HG03159 (cell line): ENCODE measurements around the gene PDZRN4.
"Not testable (repeated sequence)": the region's sequence is repeated elsewhere in the genome, so short reads cannot be mapped to it uniquely, and the experiment has no call there.

Experiments used
- ATAC-seq: cut with Tn5 transposase; IDR thresholded peaks from one replicate; pipeline ENCODE4 v1.9.1; 2021; ENCODE audit warnings: mild to moderate bottlenecking, moderate library complexity; ENCODE audit not compliant: unreplicated experiment

Gene PDZRN4

DNA sequence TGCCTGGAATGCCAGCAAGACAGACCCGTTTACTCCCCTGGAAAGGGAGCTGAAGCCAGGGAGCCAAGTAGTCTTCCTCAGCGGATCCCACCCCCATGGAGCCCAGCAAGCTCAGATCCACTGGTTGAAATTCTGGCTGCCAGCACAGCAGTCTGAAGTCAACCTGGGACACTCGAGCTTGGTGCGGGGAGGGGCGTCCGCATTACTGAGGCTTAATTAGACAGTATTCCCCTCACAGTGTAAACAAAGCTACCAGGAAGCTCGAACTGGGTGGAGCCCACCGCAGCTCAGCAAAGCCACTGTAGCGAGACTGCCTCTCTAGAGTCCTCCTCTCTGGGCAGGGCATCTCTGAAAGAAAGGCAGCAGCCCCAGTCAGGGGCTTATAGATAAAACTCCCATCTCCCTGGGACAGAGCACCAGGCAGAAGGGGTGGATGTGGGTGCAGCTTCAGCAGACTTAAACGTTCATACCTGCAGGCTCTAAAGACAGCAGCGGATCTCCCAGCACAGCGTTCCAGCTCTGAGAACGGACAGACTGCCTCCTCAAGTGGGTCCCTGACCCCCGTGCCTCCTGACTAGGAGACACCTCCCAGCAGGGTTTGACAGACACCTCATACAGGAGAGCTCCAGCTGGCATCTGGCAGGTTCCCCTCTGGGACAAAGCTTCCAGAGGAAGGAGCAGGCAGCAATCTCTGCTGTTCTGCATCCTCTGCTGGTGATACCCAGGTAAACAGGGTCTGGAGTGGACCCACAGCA, 92.4 kb downstream of the PDZRN4 start:
- ATAC-seq, result not testable (repeated sequence)

DNA sequence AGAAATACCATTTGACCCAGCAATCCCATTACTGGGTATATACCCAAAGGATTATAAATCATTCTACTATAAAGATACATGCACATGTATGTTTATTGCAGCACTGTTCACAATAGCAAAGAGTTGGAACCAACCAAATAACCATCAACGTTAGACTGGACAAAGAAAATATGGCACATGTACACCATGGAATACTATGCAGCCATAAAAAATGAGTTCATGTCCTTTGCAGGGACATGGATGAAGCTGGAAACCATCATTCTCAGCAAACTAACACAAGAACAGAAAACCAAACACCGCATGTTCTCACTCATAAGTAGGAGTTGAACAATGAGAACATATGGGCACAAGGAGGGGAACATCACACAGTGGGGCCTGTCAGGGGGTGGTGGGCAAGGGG, 97.3 kb downstream of the PDZRN4 start:
- not testable (repeated sequence) for ATAC-seq

DNA sequence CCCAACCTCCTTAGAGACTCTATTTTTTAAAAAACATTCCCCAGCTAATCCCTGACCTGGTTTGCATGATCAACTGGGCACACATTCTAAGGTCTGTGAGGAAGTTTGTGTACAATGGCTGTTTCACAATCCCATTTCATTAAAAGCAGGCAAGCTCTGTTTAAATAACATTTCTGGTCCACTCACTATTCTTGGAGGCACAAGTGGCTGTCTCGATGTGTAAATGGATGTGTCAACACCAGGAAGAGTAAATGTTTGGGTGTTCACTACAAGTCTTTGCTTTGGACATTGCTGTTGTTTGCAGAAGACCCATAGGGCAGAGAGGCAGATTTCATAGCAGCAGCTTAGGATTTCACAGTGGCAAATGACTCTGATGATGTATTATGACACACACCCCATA, 98.3 kb downstream of the PDZRN4 start:
- ATAC-seq, result no peak

DNA sequence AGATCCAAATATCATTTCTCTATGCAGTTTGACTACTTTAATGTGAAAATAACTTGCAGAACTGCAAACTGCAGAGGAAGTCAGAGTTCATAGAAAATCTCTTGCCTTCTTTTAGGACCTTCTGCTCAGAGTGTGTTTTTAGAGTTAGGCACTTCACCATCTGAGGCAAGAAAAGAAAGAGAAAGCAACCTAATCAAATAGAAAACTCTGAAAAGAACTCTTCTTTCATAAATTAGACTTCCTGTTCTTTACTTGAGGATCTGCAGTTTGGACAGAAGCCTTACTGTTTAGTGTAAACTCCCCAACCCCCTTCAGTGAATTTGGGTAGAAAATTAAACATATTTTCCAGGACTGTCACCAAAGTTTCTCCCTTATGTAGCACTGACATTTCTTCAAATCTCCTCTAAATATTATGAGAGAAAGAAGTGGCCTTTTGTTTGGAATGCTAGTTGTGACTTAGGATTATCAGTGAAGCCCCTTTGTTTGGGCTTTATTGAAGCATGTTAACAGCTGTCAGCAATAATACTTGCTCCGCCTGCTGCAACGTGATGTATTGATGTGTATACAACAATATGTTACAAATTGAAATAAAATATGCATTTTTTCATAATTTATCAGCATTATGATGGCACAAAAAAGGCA, 99.5 kb downstream of the PDZRN4 start:
- ATAC-seq, result no peak

DNA sequence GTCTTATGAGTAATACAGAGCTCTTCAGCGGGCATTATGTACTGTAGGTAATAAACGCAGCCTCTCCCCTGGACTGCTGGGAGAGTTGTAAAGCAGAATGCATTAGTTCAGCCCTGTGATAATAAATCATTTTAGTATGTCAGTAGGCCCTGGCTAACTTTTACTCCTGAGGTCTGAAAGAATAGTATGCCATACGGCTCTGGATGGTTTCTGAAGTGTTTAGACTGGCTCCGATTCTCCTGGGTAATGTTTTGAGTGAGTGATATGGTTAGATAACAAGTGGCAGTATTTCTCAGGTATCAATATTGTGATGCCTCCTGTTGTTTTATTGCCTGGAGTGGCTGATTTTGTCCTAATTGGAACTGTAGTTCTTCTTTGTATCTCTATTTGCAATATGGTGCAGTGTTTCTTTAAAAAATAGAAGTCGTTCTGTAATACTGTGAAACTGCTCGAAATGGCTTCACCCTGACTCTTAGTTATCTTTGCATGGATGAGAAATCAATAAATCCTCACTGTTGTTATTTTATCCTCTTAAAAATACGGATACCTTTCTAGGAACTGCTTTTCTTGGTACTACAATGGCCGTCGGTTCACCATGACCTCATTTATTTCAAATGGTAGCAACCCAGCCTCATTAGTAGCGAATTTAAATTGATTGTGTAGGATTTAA, 100.2 kb downstream of the PDZRN4 start:
- ATAC-seq, result no peak

DNA sequence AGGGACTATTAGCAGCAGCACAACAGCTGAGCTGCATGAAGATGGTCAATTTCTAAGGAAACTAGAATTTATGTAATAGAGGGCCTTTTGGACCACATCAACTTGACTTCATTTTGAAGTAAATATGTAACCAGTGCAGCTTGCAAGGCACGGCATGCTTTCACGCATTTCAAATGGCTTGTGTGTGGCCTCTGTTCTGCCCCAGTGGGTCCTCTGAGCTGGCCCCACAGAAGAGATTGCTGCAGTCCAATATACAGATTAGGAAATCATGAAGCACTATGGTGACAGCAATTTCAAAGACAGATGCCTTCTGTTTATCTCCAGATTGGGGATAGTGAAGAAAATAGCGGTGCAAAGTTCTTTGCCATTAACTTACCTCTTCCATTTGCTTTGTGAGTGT, 101.4 kb downstream of the PDZRN4 start:
- no peak for ATAC-seq

DNA sequence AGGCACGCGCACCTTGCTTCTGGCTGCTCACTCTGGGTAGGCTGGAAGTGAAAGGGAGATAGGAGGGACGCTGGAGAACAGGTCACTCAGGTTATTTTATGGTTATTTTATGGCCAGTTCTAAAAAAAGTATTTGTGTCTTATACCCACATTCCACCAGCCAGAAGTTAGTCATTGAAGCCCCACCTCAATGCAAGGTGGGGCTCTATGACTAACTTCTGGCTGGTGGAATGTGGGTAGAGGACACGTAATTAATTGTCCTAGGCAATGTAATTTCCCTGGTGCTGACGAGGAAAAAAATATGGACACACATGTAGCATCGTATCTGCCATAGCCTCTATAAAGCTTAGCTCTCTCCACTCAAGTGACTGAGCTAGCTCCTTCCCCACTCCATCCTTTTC, 104.9 kb downstream of the PDZRN4 start:
- no peak for ATAC-seq

DNA sequence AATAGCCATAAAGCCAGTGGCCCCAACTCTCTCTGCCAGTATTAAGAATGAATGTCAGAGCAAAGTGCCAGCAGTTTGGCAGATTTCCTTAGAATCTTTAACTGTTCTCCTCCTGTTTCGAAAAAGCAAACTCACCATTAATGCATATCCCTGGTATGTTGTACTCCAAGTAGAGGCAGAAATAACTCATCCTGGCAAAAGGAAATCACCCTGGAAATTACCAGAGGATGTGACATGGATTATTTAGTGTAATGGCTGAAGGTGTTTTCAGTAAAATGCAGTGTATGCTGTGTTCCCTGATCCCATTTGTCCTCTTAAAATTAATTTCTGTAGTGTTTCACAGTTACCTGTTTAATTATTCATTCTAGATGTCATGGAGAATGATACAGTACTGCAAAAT, 105.3 kb downstream of the PDZRN4 start:
- ATAC-seq, result no peak

DNA sequence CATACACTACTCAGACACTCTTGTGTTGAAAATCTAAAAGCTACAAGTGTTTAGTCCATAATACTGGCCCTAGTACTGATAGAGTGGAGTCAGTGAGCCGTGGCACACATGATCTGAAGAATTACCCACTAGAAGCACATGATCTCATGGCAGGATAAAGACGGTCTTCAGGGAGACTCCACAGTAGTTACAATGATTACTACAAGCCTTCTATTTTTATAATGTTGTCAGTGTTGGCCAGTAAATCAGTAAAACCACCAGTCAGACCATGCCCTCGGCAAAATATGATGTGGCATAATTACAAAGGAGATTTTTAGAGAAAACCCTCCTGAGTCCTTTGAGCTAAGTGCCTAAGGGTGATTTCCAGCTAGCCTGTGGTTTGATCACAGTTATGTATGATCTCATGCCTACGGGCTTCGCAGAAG, 114.9 kb downstream of the PDZRN4 start:
- ATAC-seq, result peak; percentile 40

DNA sequence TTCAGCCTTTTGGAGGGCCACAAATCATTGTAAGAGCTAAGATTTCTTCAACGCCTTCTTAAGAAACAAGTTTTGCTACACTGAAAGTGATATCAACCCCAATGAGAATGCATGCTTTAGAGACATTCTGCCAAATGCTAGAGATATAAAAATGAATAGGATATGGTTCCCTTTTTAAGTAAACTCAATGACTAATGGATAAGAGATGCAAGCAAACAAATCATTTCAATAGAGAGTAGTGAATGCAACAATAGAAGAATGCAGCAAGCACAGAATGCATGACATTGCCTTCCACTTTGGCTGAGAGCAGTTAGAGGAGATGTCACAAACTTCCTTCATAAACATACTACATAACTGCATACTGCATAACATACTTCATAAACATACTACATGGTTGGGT, 116.4 kb downstream of the PDZRN4 start:
- ATAC-seq, result no peak

DNA sequence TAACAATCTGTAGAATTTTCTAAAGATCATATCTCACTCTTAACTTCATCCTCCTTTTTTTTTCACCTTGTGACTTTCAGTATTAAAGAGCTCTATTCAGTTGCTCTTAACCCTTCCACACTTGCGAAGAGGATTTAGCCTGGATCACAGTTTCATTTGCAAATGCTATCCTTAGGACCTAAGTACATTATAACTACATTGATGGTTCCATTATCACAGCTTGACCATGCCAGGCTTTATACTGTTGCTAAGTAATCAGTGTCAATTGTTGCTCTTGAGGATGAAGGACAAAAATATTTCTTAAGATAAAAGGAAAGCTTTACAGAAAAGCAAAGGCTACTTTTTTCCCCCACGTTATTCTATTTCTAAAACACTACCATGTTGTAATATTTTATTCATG, 122.2 kb downstream of the PDZRN4 start:
- no peak for ATAC-seq

DNA sequence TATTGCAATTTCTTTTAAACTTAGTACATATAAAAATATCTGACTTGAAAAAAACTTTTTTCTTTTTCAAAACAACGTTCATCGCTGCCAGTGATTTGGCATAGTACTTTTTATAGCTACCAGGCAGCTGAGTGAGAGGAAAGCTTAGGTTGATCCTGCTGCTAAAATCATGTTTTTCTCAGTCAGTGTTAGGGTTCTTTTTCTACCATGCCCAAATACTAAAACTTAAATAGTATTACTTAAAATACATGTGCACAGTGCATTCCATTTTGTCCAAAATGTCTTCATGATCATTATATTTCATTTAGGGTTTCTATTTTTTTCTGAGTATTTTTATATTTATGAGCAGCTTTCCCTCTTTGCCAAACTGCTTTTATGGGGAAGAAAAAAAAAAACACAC, 123.8 kb downstream of the PDZRN4 start:
- ATAC-seq, result no peak

DNA sequence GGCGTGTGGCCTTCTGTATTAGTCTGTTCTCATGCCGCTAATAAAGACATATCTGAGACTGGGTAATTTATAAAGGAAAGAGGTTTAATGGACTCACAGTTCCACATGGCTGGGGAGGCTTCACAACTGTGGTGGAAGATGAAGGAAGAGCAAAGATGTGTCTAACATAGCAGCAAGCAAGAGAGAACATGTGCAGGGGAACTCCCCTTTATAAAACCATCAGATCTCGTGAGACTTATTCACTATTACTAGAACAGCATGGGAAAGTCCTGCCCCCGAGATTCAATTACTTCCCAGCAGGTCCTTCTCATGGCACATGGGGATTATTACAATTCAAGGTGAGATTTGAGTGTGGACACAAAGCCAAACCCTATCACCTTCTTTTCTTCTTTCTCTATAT, 124.3 kb downstream of the PDZRN4 start:
- not testable (repeated sequence) for ATAC-seq

DNA sequence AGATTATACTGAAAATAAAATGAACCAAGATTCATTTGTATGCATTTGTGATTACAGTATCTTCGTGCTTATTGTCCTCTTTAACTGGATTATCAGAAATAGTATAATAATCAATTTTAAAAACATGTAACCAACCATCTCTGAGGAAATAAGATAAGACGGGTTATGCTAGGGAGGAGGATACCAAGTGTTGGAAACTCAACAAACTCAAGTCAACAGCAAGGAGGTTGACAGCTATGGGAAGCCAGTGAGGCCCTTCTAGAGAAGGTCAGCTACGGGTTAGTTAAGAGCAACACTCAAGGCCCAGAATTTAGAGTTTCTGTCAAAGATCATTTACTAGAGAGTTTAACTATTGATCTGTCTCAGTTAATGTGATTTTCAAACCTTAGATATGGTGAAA, 137.2 kb downstream of the PDZRN4 start:
- no peak for ATAC-seq

DNA sequence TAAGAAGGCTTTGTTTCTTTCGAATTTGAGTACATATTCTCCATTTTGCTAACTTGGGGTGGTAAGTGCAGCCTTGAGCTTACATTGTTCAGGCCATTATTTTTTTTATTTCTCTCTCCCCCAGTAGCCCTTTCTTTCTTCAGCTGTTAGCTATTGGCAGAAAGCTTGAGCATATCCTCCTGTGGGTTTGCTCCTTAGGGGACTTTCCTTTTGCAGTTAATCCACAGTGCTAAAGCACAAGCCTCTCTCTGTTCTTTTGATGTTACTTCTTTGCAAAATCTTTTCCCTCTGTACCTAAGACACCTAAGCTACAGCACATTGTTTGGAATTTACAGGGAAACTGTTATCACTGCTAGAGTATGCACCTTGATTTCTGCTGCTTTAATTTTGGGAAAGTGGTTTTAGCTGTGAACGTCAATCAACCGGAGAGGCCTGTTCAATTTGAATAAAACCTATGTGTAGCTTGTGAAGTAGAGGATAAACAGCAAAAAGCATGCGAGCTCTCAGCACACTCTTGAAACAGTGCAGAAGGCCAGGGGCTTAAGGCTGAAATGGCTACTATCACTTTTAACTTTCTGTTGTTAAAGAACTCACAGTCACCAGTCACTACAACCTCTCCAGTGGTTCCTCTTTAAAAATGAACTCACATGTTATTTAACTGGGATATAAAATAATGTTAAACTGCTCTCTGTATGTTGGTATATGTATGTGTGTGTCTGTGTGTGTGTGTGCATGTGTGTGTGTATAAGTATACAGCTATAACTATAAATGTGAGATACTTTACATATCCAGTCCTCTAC, 139.2 kb downstream of the PDZRN4 start:
- no peak for ATAC-seq

DNA sequence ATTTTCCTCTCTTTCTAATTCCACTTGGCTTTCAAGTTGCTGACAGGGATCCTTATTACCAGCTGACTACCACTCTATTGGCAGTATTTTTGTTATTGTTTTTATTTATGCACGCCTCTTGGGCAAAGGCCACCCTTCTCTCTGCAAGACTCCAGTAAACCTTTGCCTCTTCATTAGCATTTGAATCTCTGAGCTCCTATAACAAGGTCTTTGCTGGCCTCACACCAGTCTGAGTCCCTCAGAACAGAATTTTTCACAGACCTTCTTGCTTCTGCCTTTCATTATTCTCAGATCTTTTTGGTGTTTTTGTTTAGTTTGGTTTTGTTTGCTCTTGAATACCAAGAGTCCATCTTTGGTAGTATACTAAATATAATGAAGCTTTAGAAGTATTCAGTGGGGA, 145.9 kb downstream of the PDZRN4 start:
- no peak for ATAC-seq

DNA sequence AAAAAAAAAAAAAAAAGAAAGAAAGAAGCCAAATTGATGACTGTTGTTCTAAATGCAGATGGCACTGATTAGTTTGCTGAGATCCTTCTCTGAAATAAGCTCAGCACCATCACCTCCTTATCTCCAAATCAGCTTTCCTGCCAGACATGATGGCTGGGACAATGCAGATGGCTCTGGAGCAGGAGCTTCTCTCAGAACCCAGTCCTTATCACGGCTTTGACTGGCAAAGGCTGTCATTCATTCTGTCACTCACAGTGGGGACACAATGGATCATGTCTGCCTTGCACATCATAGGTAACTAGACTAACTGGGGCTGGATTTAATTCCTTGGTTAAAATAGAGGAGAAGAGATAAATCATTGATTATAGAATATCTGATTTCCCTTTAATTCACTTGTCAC, 146.3 kb downstream of the PDZRN4 start:
- ATAC-seq, result no peak

DNA sequence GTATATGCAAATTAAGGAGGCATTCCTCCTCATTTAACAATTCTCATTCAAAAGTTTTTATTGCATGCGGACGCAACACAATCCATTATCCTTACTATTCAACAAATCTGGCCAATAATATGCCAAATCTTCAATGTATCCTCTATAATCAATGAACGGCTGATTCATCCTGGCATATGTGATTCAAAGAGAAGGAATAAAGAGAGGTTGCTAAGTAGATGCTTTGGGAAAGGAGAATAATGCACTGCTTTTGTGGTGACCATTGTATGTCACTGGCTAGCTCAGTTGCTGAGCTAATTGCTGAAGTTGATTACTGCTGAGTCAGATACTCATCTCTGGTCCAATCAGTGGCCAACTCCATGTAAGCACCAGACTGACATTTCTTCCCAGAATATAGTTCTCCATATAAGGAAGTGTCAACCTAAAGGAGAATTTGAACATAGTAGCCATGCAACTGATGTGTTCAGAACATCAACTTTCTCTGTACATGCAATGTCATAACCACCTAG, 148.0 kb downstream of the PDZRN4 start:
- ATAC-seq, result no peak

DNA sequence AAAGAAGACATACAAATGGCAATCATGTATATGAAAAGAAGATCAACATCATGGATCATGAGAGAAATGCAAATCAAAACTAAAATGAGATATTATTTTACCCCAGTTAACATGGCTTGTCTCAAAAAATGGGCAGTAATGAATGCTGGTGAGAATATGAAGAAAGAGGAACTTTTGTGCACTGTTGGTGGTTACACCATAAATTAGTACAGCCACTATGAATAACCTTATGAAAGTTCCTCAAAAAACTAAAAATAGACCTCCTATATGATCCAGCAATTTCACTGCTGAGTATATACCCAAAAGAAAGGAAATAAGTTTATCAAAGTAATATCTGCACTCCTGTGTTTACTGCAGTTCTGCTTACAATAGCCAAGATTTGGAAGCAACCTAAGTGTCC, 151.7 kb downstream of the PDZRN4 start:
- ATAC-seq, result no peak

DNA sequence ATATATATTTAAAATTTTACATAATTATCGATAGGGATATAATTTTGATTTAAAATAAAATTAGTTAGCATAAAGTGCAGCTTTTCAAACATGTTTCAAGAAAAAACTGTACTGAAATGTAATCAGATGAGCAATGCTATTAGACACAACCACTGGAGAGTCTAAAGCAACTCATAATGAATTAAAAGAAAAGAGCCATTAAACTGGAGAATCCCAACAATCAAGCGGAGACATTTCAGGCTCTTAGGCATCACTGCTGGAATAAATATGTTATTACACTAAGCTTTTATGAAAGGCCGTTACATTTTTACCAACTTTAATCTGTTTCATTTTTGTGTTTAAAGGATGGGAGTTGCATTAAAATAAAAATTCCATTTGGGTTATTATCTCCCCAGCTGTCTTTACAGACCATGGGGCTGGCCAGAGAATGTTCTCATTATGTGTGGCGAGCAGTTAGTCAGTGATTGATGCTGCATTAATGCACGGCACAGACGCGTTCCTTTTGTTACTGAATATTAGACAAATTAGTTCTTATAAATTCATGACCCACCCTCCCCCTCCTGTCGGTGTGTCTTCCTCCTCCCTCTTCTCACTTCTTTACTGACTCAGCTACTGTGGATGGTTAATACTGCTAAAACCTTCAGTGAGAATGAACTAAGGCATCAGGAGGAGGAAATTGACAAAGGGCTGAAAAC, 156.8 kb downstream of the PDZRN4 start:
- ATAC-seq, result no peak

DNA sequence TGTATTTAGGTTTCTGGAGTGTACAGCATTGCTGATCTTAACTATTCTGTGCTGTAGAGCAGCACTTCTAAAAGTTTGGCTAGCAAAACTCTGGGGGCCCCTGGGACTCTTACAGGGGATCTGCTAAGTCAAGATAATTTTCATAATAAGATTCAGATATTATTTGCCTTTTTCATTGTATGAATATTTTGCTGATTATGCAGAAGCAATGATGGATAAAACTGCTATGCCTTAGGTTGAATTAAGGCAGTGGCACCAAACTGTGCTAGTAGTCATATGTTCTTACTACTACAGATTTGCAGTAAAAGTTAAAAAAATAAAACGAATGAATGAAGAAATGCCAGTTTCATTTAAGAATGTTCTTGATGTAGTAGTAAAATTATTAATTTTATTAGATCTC, 160.1 kb downstream of the PDZRN4 start:
- ATAC-seq, result no peak
